Kidney epithelial cell (primary cell): ENCODE measurements around the gene CTAGE8. TPM values are rescaled to one million over a fixed set of nuclear protein-coding genes. Genes with fewer than 3 reads are reported as not detected.
"Not testable (repeated sequence)": the region's sequence is repeated elsewhere in the genome, so short reads cannot be mapped to it uniquely, and the experiment has no call there.

Experiments used
- DNase-seq: peaks from one replicate; pipeline ENCODE4 v3.0.0-alpha.2; 2010; ENCODE audit warnings: low read depth
- H3K27me3 ChIP-seq: 2 replicates; pipeline ENCODE4 v1.6.0; 2011; ENCODE audit warnings: low read length; ENCODE audit not compliant: control insufficient read depth, insufficient read depth
- H3K36me3 ChIP-seq: 2 replicates; pipeline ENCODE4 v1.5.1; 2011; ENCODE audit warnings: low read length; ENCODE audit not compliant: control insufficient read depth, insufficient read depth
- H3K4me3 ChIP-seq: 2 replicates; pipeline ENCODE4 v1.5.1; 2011; ENCODE audit warnings: low read depth, mild to moderate bottlenecking, control low read depth, low read length
- total RNA-seq: library from RNA; depleted of rRNA; stranded (reverse); fragments of >200 nt; gene quantifications from 2 replicates; pipeline ENCODE4 v1.2.3, GENCODE V29; 2015

The CTAGE8 gene, protein sequence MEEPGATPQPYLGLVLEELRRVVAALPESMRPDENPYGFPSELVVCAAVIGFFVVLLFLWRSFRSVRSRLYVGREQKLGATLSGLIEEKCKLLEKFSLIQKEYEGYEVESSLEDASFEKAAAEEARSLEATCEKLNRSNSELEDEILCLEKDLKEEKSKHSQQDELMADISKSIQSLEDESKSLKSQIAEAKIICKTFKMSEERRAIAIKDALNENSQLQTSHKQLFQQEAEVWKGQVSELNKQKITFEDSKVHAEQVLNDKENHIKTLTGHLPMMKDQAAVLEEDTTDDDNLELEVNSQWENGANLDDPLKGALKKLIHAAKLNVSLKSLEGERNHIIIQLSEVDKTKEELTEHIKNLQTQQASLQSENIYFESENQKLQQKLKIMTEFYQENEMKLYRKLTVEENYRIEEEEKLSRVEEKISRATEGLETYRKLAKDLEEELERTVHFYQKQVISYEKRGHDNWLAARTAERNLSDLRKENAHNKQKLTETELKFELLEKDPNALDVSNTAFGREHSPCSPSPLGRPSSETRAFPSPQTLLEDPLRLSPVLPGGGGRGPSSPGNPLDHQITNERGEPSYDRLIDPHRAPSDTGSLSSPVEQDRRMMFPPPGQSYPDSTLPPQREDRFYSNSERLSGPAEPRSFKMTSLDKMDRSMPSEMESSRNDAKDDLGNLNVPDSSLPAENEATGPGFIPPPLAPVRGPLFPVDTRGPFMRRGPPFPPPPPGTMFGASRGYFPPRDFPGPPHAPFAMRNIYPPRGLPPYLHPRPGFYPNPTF
- 1.6 and 1.9 TPM in 2 replicates for total RNA-seq

DNA sequence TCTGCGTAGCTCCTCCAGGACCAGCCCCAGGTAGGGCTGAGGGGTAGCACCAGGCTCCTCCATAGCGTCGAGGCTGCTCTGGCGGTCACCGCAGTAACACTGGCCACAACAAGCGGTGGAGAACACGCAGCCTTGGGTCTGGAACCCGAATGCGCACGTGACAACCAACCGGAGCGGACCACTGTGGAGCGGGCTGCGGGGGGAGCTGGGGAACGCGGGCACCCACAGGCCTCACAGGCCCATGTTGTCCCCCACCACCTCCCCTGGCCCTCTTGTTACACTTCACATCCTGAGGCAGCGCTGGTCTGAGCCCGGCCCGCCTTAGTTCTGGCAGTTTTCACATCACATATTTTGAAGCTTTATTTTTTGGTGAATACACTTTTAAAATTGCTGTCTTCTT, at the start of gene CTAGE8:
TSS of gene CTAGE8 (minus strand) at position 101 of the 400 bp plus-strand sequence. CDS start at position 63, 38 bp downstream.
- H3K4me3 ChIP-seq, H3K36me3 ChIP-seq, DNase-seq, H3K27me3 ChIP-seq: not testable (repeated sequence)

DNA sequence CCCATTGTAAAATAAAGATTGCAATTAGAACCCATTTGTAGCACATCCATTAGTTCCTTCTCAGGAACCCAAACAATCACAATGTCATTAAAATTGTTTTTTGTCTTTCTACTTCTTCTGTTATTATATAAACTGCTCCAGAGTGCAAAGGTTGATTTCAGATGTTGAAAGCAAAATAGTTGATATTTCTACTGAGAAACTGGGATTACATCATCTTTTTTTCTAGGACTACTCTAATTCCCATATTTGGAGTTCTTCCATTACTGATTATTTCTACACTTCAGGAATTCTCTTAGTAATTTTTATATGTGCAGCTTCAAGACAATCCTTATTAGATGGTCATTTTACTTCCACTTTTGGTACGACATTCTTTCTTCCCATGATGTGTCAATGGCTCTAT, 48.4 kb upstream of the CTAGE8 start:
- H3K36me3 ChIP-seq, H3K4me3 ChIP-seq, H3K27me3 ChIP-seq, DNase-seq: not testable (repeated sequence)

DNA sequence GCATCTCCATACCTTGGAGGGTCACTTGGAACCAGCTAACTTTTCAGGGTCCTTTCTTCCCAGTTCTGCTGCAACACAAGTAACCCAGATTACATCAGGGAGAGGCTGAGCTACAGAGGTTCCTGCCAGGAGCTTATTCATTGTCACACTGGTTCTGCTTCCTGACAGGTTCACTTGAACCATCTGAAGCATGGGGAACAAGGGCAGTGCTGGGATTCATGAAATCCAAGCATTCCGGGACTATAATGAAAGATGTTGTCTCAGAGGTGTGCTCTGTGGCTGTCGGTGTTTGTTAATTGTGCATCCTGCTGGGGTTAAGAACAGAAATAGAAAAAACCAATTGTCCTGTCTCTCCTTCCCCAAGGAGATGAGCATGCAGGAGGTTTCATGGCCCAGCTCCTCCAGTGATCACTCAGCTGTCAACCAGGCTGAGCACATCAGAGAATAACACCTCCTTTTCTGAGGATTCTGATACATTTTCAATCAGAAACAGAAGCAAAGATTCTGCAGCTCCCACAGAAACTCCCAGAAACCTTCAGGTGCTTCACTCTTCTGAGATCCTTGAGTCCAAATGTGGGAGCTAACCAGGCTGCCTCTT, 42.9 kb upstream of the CTAGE8 start, which contains the start of gene OR2A1:
TSS of gene OR2A1 (plus strand) at position 548 of the 598 bp plus-strand sequence. CDS start 5,706 bp downstream, outside the sequence.
- not testable (repeated sequence) for H3K4me3 ChIP-seq, DNase-seq, H3K36me3 ChIP-seq, H3K27me3 ChIP-seq

DNA sequence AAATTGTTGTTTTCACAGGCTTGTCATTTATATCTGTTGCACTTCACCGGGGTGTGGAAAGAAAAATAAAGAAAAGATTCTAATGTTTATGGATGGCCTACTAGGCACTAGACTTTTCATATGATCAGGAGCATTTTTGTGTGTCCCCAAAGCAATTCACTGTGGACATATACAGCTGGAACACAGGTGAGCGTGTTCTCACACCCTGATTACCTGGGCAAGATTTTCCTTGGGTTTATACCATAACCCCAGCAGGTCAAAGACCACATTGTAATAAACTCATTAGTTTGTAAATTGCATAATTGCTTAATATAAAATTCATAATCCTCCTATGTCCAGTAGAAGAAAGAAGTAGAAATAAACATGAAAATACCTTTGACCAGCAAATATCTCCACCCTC, 42.1 kb upstream of the CTAGE8 start:
- not testable (repeated sequence) for H3K4me3 ChIP-seq, H3K27me3 ChIP-seq, H3K36me3 ChIP-seq, DNase-seq

DNA sequence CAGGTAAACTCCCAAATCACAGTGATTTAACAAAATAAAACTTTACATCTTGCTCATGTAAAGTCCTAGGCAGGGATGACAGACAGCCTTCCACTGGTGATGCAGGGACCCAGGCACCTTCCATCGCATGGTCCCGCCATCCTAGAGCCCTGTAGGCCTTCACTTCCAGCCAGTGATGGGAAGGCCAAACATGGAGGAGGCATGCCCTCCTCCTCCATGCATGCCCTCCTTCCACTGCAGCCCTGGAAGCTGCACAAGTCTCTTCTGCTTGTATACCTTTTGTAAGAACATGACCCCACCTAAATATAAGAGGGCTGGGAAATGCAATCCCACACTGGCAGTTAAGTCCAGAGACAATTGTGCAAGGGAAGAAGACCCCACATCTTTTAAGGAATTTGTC, 40.6 kb upstream of the CTAGE8 start:
- H3K4me3 ChIP-seq, H3K36me3 ChIP-seq, H3K27me3 ChIP-seq, DNase-seq: not testable (repeated sequence)

DNA sequence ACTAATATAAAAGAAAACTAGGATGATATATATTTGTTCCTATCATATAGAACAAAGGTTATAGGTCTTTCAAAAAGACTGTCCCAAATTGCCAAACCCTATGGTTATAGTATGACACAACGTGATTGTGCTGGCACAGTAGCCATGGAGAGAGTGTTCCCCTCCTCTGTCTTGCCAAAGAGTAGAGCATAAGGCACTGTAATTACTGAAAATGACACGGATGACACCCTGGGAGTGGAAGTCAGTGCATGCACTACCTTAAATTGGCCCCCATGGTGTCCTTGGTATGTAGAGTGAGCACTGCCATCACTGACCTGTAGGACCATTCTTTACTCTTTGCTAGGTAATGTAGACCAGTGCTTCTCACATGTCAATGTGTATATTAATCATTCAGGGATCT, 36.1 kb upstream of the CTAGE8 start:
- not testable (repeated sequence) for H3K27me3 ChIP-seq, H3K4me3 ChIP-seq, DNase-seq, H3K36me3 ChIP-seq

DNA sequence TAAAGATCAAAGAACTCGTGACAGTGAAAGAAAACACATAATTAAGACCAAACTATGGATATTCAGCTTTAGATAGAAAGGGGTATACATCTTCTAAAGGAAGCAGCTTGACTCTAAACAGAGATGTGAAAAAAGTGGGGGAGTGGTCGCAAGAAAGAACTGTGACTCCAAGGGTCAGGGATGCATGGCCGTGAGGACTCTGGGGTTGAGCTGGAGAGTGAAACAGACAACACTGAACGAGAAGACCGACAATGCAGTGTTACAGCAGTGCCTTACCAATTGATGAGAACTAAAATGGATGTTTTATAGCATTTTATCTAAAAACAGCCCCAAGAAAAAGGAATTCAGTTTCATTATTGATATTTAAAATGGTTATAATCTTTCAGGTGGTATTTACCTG, 34.5 kb upstream of the CTAGE8 start:
- not testable (repeated sequence) for H3K27me3 ChIP-seq, H3K4me3 ChIP-seq, DNase-seq, H3K36me3 ChIP-seq

DNA sequence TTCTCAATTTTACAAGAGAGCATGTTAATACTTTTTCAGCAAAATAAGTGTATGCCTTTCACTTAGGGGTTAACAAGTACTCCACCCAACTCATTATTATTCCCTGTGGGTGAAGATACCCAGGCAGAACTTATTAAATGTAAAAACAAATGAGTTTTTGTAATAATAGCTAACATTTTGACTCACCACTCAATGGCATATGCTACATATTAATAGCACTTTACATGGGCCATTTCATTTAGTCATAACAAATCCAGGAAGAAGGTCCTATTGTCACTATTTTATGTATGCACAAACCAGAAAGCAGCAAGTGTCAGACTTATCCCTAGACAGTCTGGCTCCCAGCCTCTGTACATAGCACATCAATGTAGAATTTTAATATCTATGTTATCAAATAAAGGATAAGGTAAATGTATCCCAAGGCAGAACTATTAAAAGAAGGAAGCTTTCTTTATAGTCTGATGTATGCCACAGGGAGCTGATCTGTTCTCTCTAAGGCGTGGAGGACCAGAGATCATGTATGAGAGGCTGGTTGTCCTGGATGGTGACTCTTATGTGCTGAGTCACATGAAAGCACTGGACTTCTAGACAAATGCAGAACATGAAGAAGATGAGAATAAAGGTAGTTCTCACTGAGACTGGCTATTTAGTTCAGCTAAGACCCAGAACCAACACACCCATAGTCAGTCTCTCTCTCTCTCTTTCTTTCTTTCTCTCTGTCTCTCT, 33.7 kb upstream of the CTAGE8 start:
- H3K4me3 ChIP-seq, DNase-seq, H3K27me3 ChIP-seq, H3K36me3 ChIP-seq: not testable (repeated sequence)

DNA sequence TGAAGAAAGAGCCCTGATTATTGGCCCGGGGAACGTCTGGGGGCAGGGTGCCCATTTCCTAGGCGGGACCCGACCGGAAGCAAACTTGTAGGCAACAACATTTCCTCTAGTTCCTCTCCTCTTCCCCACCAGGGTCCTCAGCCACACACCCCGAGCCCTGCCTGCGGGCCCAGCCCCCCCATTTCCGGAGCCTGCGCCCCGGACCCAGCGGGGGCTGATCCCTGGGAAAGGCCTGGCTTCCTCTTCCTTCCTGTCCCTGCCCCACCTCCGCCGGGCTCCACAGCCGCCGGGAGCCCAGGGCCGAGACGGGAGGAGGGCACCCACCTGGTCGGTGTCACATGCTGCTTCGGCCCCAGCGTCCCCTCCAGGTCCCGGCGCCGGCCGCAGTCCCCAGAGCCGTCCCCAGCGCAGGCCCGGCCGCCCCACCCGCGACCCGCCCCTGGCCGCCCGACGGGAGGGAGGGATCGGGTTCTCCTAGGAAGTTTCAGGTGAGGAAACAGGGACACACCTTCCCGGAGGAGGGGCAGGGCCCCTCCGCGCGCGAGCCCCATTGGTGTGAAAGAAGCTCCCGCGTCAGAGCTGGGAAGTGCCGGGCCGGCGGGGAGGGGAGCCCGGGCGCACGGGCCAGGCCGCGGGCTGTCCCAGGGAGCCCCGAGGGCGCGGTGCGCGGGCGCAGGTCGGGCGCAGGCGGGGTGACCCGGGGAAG, 24.9 kb upstream of the CTAGE8 start:
- not testable (repeated sequence) for H3K27me3 ChIP-seq, H3K4me3 ChIP-seq, DNase-seq, H3K36me3 ChIP-seq

DNA sequence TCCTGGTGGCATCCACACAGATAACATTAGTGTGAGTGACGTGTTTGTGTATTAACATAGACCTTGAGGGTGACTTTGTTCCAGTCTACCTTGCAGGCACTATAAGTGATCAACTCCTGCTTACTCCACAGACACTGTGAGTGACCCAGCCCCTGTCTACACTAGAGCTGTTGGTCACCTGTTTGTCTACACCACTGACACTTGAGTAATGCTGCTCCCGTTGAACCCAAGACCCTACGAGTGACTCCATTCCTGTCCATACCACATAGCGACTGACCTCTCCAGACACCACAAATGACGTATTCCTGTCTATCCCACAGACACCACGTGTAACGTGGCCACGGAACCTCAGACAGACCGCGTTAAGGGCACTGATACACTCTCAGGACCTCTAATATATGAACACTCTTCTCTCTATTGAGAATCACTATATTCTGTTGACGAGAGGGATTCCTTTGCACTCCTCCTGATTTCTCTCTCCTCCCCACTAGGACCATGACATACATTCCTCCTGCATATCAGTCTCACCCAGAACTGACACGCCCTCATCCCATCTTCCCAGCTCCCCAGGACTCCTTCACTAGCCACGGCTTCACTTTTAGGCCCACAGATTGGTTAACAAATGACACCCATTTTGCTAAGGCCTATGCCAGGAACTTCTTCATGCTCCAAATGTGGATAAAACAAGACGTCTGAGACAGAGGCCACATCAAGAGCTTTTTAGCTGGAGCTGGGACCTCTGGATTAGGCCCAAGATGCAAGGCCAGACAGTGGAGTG, 23.5 kb upstream of the CTAGE8 start:
- DNase-seq, H3K27me3 ChIP-seq, H3K4me3 ChIP-seq, H3K36me3 ChIP-seq: not testable (repeated sequence)

DNA sequence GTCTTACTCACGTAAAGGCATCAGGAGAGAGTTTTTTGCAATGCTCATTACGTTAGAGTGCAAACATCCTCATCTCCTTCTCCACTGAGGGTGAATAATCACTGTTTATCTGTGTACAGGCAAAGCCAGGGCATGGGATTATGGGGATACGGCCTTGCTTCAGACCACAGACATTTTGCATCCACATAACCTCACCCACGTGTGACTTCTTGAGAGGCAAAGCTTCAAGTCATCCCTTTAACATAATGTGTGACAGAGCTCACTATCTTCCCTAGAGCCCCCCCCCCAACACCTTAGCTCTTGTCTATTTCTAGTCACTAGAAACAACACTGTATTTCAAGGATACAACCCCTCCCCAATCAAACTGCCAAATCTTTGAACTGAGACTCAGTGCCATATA, 22.5 kb upstream of the CTAGE8 start:
- not testable (repeated sequence) for H3K36me3 ChIP-seq, DNase-seq, H3K27me3 ChIP-seq, H3K4me3 ChIP-seq

DNA sequence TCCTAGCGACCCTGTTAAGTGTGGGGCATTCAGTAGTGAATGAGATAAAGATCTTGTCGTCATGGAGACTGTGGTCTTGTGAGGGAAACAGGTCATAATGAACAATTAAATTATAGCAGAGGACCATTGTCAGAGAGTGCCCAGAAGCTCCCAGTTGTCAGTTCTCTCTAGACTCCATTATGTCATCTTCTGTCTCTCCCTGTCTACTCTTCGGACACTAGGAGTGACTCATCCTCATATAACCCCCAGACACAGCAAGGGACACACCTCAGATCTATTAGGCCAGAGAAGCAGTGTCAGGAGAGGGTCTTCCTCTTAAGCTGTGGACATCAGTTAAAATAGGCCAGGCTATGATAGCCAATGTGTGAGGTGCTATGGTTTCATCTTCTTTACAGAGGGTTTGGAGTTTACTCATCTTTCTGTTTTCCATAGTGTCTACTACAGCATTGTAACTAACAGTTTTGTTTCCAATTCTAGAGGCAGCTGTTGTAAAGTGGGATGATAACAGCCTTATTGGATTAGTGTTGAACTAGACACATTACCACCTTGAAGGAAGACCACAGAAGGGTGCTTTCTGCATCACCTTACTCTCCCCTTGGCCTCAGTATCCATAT, 18.2 kb upstream of the CTAGE8 start:
- not testable (repeated sequence) for H3K4me3 ChIP-seq, H3K27me3 ChIP-seq, DNase-seq, H3K36me3 ChIP-seq

DNA sequence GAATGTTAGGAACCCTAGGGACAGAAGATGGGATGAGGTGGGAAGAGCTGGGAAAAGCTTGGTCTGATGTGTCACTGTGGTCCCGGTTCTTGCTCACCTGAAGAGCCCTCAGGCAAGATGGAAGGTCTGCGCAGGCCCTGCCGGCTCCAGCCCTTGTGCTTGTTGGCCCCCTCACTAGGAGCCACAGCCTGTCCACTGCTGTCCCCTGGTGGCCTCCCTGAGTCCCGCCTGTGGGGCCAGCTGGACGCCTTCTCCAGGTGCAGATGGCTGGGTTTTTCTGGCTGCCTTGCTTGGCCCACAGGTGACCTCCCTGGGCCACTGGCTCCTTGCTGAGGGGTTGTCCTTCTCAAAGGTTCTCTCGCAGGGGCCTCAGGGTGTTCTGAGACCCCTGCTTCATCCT, 14.6 kb upstream of the CTAGE8 start:
- H3K27me3 ChIP-seq, H3K36me3 ChIP-seq, DNase-seq, H3K4me3 ChIP-seq: not testable (repeated sequence)
